Fibroblast of mammary gland (primary cell): ENCODE measurements around the gene RPS6KB2.
"Not testable (repeated sequence)": the region's sequence is repeated elsewhere in the genome, so short reads cannot be mapped to it uniquely, and the experiment has no call there.

Source experiments
- DNase-seq: peaks from one replicate; pipeline ENCODE4 v3.0.0-alpha.2; 2010; ENCODE audit warnings: low read depth
- H3K4me3 ChIP-seq: 2 replicates; pipeline ENCODE4 v1.5.1; 2011; ENCODE audit warnings: low read depth, mild to moderate bottlenecking, low read length, moderate library complexity; ENCODE audit not compliant: control insufficient read depth
- CTCF ChIP-seq: conservative IDR thresholded peaks from 2 replicates; pipeline ENCODE4 v1.5.1; 2011; ENCODE audit warnings: low read depth, low read length, inconsistent platforms; ENCODE audit not compliant: control insufficient read depth, insufficient read depth

Gene RPS6KB2

DNA sequence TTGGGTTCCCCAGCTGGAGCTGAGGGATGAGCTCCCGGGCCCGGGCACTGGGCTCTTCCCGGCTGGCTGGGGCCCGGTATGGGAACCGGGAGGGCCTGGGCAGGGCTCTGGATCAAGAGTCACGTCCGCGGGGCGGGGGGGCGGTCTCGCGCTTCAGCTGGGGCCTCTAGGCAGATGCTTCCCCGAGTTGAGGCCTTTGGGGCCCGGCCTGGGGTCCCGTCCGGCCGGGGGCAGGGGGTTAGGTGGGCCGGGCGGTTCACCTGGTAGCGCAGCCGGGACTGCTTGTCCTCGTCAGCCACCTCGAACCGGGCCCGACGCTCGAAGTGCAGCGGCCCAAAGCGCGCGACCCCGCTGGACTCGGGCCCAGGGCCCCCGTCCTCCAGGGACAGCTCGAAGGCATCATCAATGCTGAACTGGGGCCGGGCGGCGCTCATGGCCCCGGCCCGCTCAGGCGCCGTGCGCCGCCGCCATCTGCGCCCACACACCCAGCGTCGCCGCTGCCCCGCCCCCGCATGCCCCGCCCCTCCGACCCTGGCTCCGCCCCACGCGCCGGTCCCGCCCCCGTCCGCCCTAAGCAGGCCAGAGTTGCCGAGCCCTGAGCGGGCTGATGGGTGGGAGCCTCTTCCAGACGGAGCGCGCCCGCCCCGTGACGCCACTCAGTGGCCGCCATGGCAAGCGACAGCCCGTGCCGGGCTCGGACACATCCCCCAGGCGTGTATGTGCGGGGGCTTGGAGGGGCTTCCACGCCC lies 40.6 kb downstream of the RPS6KB2 start, which contains the start of gene TMEM134:
Gene TMEM134, minus strand, starts transcription at position 493 of the 749 bp plus-strand sequence. Its CDS starts 59 bp downstream, at position 434.
- peak; percentile 87 for DNase-seq
- TF ChIP-seq CTCF = no peak
- H3K4me3 ChIP-seq = peak within 1 kb of the TSS; percentile 70

- DNase-seq = no peak
- H3K4me3 ChIP-seq = peak overlapping the region; percentile 70
- no peak for TF ChIP-seq CTCF
Measured at GRCh38 chr11:67469508-67469811, 41.2 kb downstream of the RPS6KB2 start.

- H3K4me3 ChIP-seq = no peak overlapping the region
- TF ChIP-seq CTCF = no peak
- DNase-seq = no peak
Measured at GRCh38 chr11:67470337-67471002, 42.2 kb downstream of the RPS6KB2 start.

DNA sequence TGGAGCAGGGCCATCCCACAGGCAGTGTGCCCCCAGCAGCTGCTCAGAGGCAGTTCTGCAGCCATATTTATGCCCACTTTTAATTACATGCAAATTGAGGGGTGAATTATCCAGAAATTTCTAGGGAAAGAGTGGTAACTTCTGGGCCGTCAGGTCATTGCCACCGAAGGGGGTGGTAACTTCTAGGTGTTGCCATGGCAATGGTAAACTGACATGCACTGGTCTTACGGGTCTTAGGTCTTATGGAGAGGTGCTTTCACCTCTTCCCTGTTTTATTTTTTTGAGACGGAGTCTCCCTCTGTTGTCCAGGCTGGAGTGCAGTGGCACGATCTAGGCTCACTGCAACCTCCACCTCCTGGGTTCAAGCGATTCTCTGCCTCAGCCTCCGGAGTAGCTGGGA lies 44.6 kb downstream of the RPS6KB2 start:
- no peak overlapping the region for H3K4me3 ChIP-seq
- DNase-seq = no peak
- TF ChIP-seq CTCF = no peak

- not testable (repeated sequence) for DNase-seq, H3K4me3 ChIP-seq
Measured at GRCh38 chr11:67476692-67477091, 48.4 kb downstream of the RPS6KB2 start.

DNA sequence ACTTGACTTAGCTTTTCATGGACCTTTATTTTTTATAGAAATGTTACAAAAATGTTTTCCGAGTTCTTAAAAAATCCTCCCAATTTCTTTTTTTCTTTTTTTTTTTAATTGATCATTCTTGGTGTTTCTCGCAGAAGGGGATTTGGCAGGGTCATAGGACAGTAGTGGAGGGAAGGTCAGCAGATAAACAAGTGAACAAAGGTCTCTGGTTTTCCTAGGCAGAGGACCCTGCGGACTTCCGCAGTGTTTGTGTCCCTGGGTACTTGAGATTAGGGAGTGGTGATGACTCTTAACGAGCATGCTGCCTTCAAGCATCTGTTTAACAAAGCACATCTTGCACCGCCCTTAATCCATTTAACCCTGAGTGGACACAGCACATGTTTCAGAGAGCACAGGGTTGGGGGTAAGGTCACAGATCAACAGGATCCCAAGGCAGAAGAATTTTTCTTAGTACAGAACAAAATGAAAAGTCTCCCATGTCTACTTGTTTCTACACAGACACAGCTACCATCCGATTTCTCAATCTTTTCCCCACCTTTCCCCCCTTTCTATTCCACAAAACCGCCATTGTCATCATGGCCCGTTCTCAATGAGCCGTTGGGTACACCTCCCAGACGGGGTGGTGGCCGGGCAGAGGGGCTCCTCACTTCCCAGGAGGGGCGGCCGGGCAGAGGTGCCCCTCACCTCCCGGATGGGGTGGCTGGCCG lies 49.2 kb downstream of the RPS6KB2 start:
- H3K4me3 ChIP-seq, DNase-seq: not testable (repeated sequence)

DNA sequence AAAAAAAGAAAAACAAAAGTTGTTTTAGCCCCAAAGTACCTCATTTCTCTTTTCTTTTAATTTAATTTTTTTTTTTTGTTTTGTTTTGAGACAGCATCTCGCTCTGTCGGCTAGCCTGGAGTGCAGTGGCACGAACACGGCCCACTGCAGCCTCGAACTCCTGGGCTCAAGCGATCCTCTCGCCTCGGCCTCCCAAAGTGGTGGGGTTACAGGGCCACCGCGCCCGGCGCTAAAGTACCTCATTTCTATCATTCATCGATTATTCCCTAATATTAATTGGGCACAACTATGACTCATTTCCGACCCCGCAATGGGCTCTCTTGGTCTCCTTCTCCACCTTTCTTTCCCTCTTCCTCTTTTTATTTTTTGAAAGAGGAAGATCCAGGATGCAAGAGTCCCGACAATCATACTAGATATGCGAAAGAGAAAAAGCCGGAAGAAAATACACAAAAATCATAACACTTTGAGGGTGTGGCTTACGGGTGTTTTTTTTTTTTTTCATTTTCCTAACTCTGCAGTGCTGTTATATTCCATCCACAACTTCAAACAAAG lies 54.1 kb downstream of the RPS6KB2 start:
- no peak for DNase-seq
- peak overlapping the region; percentile 66 for H3K4me3 ChIP-seq
- no peak for TF ChIP-seq CTCF
